ENCODE data around the gene ABR. TPM values are rescaled to one million over a fixed set of nuclear protein-coding genes. Genes with fewer than 3 reads are reported as not detected.

The ABR gene
- total RNA-seq, 2 experiments from 2014 or later, result 32.1 to 33.4 TPM

DNA sequence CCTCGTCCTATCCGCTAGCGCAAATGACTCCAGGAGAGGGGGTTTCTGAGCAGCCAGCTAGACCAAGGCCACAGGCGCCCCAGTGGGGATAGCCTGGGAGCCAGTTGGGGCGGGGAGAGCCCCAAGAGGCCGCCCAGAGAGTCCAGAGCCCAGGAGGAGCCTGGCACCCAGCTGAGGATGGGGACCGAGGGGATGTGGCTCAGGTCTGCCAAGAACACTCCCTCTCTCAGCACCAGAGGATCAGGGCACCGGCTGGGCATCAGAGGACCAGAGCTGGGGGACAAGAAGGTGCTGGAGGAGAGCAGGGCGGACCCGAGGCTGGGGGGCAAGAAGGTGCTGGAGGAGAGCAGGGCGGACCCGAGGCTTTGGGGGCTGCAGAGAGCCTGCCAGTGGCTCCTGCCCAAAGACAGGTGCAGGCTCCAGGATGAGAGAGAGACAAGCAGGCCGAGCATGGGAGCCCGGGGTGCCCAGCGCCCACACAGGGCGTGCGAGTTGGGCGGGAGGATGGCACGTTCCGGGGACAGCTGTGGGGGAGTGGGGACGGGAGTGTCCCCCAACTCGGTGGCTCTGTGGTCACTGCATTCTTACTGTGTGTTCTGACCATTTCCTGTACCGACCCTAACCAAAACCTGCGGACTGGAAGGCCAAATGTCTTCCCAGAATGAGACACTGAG, 143.5 kb downstream of the ABR start:
- Mint-ChIP-seq H3K27ac (no peak overlapping the region), H3K27me3 (ENCODE audit: low read depth) (no peaks in the 10 kb centered on the region), H3K9me3 (no peaks in the 10 kb centered on the region), H3K4me3 (no peak overlapping the region), H3K36me3 (ENCODE audit: low read depth) (no peaks in the 10 kb centered on the region), H3K4me1 (ENCODE audit: low read depth) (no peaks in the 10 kb centered on the region)
- intact Hi-C loops (cut with micrococcal nuclease), result no loop called here
- no peak for DNase-seq
- CTCF ChIA-PET, result interaction anchor here (0.7 kb wide), 1 partner anchor 21 kb away, joined by 3 read pairs; no protein-coding TSS in a partner anchor

GRCh38 chr17:1035546-1036170, 144.1 kb downstream of the ABR start:
- CTCF ChIA-PET, result interaction anchor here (0.7 kb wide), 1 partner anchor 21 kb away, joined by 3 read pairs; no protein-coding TSS in a partner anchor
- Mint-ChIP-seq H3K4me1 (ENCODE audit: low read depth) (no peaks in the 10 kb centered on the region), H3K27ac (no peak overlapping the region), H3K9me3 (no peaks in the 10 kb centered on the region), H3K27me3 (ENCODE audit: low read depth) (no peaks in the 10 kb centered on the region), H3K36me3 (ENCODE audit: low read depth) (no peaks in the 10 kb centered on the region), H3K4me3 (no peak overlapping the region)
- intact Hi-C loops (cut with micrococcal nuclease), result no loop called here
- DNase-seq, result no peak

DNA sequence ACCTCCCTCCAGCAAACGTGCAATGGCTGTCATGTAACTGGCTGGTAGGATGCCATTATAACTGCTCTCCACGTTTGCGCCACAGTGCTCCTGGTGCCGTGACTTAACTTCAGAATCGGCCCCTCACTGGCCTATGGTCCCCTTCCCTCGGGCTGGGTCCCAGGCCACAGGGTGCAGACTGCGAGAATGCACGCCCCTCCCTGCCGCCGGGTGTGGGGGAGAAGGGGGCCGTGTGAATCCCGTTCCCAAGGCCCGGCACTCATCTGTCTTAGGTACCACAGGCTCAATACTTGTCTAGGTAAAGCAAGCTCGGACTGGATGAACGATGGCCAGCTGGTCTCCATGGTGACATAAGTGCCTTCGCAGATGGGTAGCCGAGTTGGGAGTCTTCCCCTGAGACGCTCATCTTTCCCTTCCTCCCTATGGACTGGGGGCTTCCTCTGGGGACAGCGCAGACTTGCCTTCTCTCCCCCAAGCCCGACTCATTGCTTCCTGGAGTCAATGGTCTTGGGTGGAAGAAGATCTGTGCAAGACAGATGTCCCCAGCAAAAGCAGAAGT, 145.1 kb downstream of the ABR start:
- intact Hi-C loops (cut with micrococcal nuclease), result no loop called here
- Mint-ChIP-seq H3K36me3 (ENCODE audit: low read depth) (no peaks in the 10 kb centered on the region), H3K9me3 (no peaks in the 10 kb centered on the region), H3K27ac (no peak overlapping the region), H3K27me3 (ENCODE audit: low read depth) (no peaks in the 10 kb centered on the region), H3K4me3 (no peak overlapping the region), H3K4me1 (ENCODE audit: low read depth) (no peaks in the 10 kb centered on the region)
- CTCF ChIA-PET, result no interaction called here
- no peak for DNase-seq

- CTCF ChIA-PET, result interaction anchor here (0.6 kb wide), 1 partner anchor 782 kb away, joined by 3 read pairs; no protein-coding TSS in a partner anchor
Observed at GRCh38 chr17:1033503-1033902, 146.3 kb downstream of the ABR start.

DNA sequence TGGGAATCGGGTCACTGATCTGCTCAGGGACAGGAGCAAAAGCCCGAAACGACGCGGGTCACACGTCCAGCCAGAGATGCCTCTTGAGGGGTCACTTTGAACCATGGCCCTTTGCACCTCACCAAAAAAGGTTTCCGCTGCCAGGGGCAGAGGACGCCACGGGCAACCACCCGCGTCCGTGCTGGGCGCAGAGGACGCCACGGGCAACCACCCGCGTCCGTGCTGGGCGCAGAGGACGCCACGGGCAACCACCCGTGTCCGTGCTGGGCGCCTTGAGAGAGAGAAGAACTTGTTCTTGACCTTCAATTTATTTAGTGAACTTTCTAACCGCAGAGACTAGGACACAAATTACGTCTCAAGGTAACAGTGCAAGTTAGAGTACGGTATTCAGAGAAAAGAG, 147.4 kb downstream of the ABR start:
- Mint-ChIP-seq H3K27ac (no peak overlapping the region), H3K4me3 (no peak overlapping the region), H3K27me3 (ENCODE audit: low read depth) (no peaks in the 10 kb centered on the region), H3K4me1 (ENCODE audit: low read depth) (no peaks in the 10 kb centered on the region), H3K9me3 (no peaks in the 10 kb centered on the region), H3K36me3 (ENCODE audit: low read depth) (peaks cover 2% of the 10 kb centered on the region)
- CTCF ChIA-PET, result no interaction called here
- DNase-seq, result no peak
- intact Hi-C loops (cut with micrococcal nuclease), result no loop called here

More at GRCh38 chr17:1033503-1033902, 146.3 kb downstream of the ABR start:
- Mint-ChIP-seq H3K27ac (no peak overlapping the region), H3K4me3 (no peak overlapping the region), H3K9me3 (no peaks in the 10 kb centered on the region), H3K36me3 (ENCODE audit: low read depth) (no peaks in the 10 kb centered on the region), H3K4me1 (ENCODE audit: low read depth) (no peaks in the 10 kb centered on the region), H3K27me3 (ENCODE audit: low read depth) (no peaks in the 10 kb centered on the region)
- intact Hi-C loops (cut with micrococcal nuclease), result no loop called here
- DNase-seq, result no peak

- no peak for DNase-seq
- intact Hi-C loops (cut with micrococcal nuclease), result no loop called here
- peaks cover 2% of the 10 kb centered on the region for H3K36me3 Mint-ChIP-seq (ENCODE audit: low read depth)
- no peaks in the 10 kb centered on the region for H3K4me1 Mint-ChIP-seq (ENCODE audit: low read depth)
- no peak overlapping the region for H3K27ac Mint-ChIP-seq
- H3K27me3 Mint-ChIP-seq (ENCODE audit: low read depth), result no peaks in the 10 kb centered on the region
- H3K4me3 Mint-ChIP-seq, result no peak overlapping the region
- H3K9me3 Mint-ChIP-seq, result no peaks in the 10 kb centered on the region
- CTCF ChIA-PET, result no interaction called here
Observed at GRCh38 chr17:1031711-1032110, 148.1 kb downstream of the ABR start.

DNA sequence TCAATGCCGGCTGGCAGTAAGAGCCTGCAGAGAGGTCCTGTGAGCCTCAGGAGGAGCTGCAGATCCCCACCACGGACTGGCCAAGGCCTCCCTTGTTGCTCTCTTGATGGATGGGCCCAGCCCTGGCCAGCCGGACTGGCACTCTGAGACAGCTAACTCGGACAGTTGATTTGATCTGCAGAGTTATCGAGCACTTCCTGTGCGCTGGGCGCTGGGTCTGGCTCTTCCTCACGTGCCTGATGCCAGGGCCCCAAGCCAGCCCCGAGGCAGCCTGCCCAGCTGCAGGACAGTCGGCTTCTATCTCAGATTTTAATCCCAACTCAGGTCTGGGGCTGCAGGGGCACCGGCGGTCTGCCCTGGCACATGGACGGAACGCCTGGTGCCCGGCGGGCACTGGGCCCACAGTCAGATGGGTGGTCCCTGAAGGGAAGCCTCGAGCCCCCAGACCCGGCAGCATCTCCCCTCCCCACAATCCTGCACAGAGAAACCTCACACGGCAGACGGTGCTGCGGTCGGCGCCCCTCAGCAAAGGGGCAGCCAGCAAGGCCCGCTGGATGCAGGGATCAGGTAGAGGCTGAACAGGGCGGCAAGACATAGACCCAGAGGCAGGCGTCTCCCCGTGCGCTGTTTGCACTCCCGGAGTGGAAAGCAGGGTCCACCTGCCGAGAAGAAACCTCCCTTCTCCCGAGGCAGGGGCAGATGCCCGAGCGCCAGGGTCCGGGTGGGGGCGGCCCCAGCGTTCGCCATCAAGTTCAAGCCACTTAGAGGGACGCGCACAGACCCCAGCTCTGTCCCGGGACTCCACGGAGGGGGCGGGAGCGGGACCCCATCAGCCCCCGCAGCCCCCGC, 148.9 kb downstream of the ABR start:
- peaks cover 2% of the 10 kb centered on the region for H3K36me3 Mint-ChIP-seq (ENCODE audit: low read depth)
- intact Hi-C loops (cut with micrococcal nuclease), result no loop called here
- CTCF ChIA-PET, result interaction anchor here (0.6 kb wide), 1 partner anchor 206 kb away, joined by 3 read pairs; no protein-coding TSS in a partner anchor
- H3K27me3 Mint-ChIP-seq (ENCODE audit: low read depth), result no peaks in the 10 kb centered on the region
- H3K9me3 Mint-ChIP-seq, result no peaks in the 10 kb centered on the region
- no peak overlapping the region for H3K27ac Mint-ChIP-seq
- H3K4me3 Mint-ChIP-seq, result no peak overlapping the region
- DNase-seq, result no peak
- no peaks in the 10 kb centered on the region for H3K4me1 Mint-ChIP-seq (ENCODE audit: low read depth)

DNA sequence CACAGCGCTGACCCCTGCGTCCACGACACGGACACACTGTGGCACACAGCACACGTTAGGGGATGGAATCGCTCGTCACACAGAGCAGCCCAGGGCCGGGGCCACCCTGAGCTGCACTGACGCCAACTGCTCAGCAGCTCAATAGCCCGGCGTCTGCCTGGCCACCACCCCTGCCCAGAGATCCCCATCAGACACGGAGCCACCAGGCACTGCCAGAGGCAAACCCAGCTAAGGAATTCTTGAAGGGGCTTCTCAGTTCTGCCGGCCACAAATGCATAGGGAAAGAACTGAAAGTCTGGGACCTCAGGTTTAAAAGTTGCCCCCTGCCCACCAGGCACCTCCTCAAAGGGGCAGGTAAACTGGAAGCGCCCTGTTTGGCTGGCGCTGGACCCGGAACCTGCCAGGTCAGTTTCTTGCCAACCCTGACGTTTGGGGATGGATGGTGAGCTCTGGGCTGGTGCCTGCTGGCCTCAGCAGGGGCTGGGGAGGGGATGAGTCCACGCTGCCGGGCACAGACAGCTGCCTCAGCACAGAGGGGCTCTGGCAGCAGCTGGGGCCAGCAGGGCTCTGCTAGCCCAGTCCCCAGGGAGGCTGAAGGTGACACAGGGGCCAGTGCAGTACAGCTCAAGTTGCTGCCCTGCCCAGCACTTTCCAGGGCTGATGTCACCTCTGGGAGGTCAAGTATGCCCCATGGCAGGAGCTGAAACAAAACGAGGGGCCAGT, 149.7 kb downstream of the ABR start:
- Mint-ChIP-seq H3K36me3 (ENCODE audit: low read depth) (peaks cover 2% of the 10 kb centered on the region), H3K4me1 (ENCODE audit: low read depth) (no peaks in the 10 kb centered on the region), H3K9me3 (no peaks in the 10 kb centered on the region), H3K27me3 (ENCODE audit: low read depth) (no peaks in the 10 kb centered on the region), H3K4me3 (no peak overlapping the region), H3K27ac (no peak overlapping the region)
- no peak for DNase-seq
- CTCF ChIA-PET, result interaction anchor here (0.6 kb wide), 1 partner anchor 207 kb away, joined by 3 read pairs; no protein-coding TSS in a partner anchor
- intact Hi-C loops (cut with micrococcal nuclease), result no loop called here

- peaks cover 2% of the 10 kb centered on the region for H3K36me3 Mint-ChIP-seq (ENCODE audit: low read depth)
- no peaks in the 10 kb centered on the region for H3K27me3 Mint-ChIP-seq (ENCODE audit: low read depth)
- CTCF ChIA-PET, result no interaction called here
- no peak for DNase-seq
- no peaks in the 10 kb centered on the region for H3K4me1 Mint-ChIP-seq (ENCODE audit: low read depth)
- intact Hi-C loops (cut with micrococcal nuclease), result no loop called here
- no peaks in the 10 kb centered on the region for H3K9me3 Mint-ChIP-seq
- H3K4me3 Mint-ChIP-seq, result no peak overlapping the region
- no peak overlapping the region for H3K27ac Mint-ChIP-seq
Observed at GRCh38 chr17:1029196-1029921, 150.4 kb downstream of the ABR start.

GRCh38 chr17:1027044-1027443, 152.7 kb downstream of the ABR start:
- Mint-ChIP-seq H3K27ac (no peak overlapping the region), H3K36me3 (ENCODE audit: low read depth) (peaks cover 2% of the 10 kb centered on the region), H3K4me3 (no peak overlapping the region), H3K4me1 (ENCODE audit: low read depth) (no peaks in the 10 kb centered on the region), H3K27me3 (ENCODE audit: low read depth) (no peaks in the 10 kb centered on the region), H3K9me3 (no peaks in the 10 kb centered on the region)
- no peak for DNase-seq
- CTCF ChIA-PET, result no interaction called here
- intact Hi-C loops (cut with micrococcal nuclease), result no loop called here

- intact Hi-C loops (cut with micrococcal nuclease), result no loop called here
- DNase-seq, result no peak
- no peak overlapping the region for H3K27ac Mint-ChIP-seq
- H3K36me3 Mint-ChIP-seq (ENCODE audit: low read depth), result peaks cover 2% of the 10 kb centered on the region
- H3K27me3 Mint-ChIP-seq (ENCODE audit: low read depth), result no peaks in the 10 kb centered on the region
- H3K9me3 Mint-ChIP-seq, result no peaks in the 10 kb centered on the region
- CTCF ChIA-PET, result no interaction called here
- H3K4me3 Mint-ChIP-seq, result no peak overlapping the region
- H3K4me1 Mint-ChIP-seq (ENCODE audit: low read depth), result no peaks in the 10 kb centered on the region
Observed at GRCh38 chr17:1026599-1026975, 153.2 kb downstream of the ABR start.
